Esophagus (tissue), 2 donors: ENCODE measurements around the gene MED10. TPM values are rescaled to one million over a fixed set of nuclear protein-coding genes. Genes with fewer than 3 reads are reported as not detected.
"Not testable (repeated sequence)": the region's sequence is repeated elsewhere in the genome, so short reads cannot be mapped to it uniquely, and the experiment has no call there.

Source experiments
- H3K27ac ChIP-seq, 2 donors: one replicate each; pipeline ENCODE4 v1.5.1; 2013; ENCODE audit warnings: low read depth in 2 of 2, mild to moderate bottlenecking in 2 of 2, inconsistent platforms in 1 of 2, low read length in 1 of 2, moderate library complexity in 1 of 2
- H3K27me3 ChIP-seq, 2 donors: one replicate each; pipeline ENCODE4 v1.6.1; 2013; ENCODE audit warnings: low read length in 2 of 2, control low read depth in 1 of 2, mild to moderate bottlenecking in 1 of 2; ENCODE audit not compliant: insufficient read depth in 2 of 2, control insufficient read depth in 1 of 2
- H3K36me3 ChIP-seq, 2 donors: one replicate each; pipeline ENCODE4 v1.6.1; 2013; ENCODE audit warnings: low read length in 1 of 2; ENCODE audit not compliant: control insufficient read depth in 2 of 2, insufficient read depth in 2 of 2
- H3K4me1 ChIP-seq, 2 donors: one replicate each; pipeline ENCODE4 v1.6.1; 2013; ENCODE audit warnings: low read length in 1 of 2; ENCODE audit not compliant: control insufficient read depth in 2 of 2, insufficient read depth in 2 of 2
- H3K4me3 ChIP-seq, 2 donors: one replicate each; pipeline ENCODE4 v1.5.1; 2013; ENCODE audit warnings: low read length in 2 of 2, mild to moderate bottlenecking in 2 of 2, low read depth in 1 of 2, moderate library complexity in 1 of 2
- H3K9me3 ChIP-seq, 2 donors: one replicate each; pipeline ENCODE4 v1.6.1; 2013; ENCODE audit warnings: mild to moderate bottlenecking in 2 of 2, low read depth in 1 of 2, low read length in 1 of 2, moderate library complexity in 1 of 2; ENCODE audit not compliant: control insufficient read depth in 2 of 2, insufficient read depth in 1 of 2
- WGBS, 2 donors: extraction: QIAGEN DNeasy Blood & Tissue Kit; methylation state at CpG; one replicate each; pipeline ENCODE4 v1.1.7; 2013; 5-methylcytosine and 5-hydroxymethylcytosine counted together
- polyA plus RNA-seq, 2 donors: library from polyadenylated mRNA; stranded (reverse); fragments of 200-250 nt; gene quantifications; one replicate each; pipeline ENCODE4 v1.2.3, GENCODE V29; 2013
- donor health status: healthy with polysubstance abuse.
- donor health status: Bipolar disorder and iron deficiency.

The MED10 gene
- polyA plus RNA-seq, 2 donors: 25.6 to 34.4 TPM

DNA sequence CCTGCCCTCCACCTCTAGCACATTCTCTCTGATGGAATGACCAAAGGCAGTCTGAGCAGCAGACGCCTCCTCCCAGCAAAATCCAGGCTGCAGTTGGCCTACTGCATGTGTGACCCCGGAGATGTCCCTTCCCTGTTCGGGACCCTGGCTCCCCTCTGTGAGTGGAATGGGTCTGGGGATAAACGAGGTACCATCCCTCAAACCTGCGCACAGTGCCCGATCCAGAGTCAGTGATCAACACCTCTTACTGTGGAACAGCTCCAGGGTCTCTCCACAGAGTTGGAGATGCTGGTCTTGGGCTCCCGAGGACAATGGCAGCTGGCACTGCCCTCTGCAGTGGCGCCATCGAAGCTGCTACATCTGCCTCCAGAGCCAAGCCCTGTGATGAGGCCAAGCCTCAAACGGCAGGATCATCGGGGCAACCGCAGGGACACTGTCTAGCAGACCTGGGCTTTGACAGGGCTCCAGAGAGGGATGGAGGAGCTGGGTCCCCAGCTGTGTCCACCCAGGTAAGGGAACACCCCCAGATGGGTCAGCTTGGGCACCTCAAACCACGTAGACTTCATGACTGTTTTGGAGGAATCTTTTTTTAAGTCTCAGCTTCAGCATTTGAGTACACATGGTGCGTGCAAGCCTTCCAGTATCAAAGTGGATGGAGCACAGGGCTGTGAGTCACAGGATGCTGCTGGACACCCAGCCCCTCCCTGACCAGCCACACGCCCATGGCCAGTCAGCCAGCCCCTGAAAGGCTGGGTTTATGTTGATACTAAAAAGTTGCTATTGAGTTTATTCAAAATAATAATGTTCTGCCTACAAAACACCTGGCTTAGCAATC lies 13.0 kb downstream of the MED10 start:
- 92 to 93% methylated on average over 15 of the region's 15 CpGs for WGBS, 2 donors

GRCh38 chr5:6363454-6364011 lies 14.8 kb downstream of the MED10 start:
- H3K9me3 ChIP-seq, H3K4me1 ChIP-seq, H3K27ac ChIP-seq, H3K27me3 ChIP-seq, H3K4me3 ChIP-seq: not testable (repeated sequence)
- peaks cover 0 to 13% of the 10 kb centered on the region in 2 donors for H3K36me3 ChIP-seq
- WGBS, 2 donors: 97% methylated on average over 4 of the region's 5 CpGs

More for the DNA sequence above, 13.0 kb downstream of the MED10 start:
- H3K4me3 ChIP-seq: no peak overlapping the region
- H3K4me1 ChIP-seq: no peaks in the 10 kb centered on the region
- no peaks in the 10 kb centered on the region for H3K27me3 ChIP-seq
- H3K9me3 ChIP-seq: no peaks in the 10 kb centered on the region
- H3K27ac ChIP-seq: no peak overlapping the region
- H3K36me3 ChIP-seq: peaks cover 4 to 24% of the 10 kb centered on the region in 2 donors

DNA sequence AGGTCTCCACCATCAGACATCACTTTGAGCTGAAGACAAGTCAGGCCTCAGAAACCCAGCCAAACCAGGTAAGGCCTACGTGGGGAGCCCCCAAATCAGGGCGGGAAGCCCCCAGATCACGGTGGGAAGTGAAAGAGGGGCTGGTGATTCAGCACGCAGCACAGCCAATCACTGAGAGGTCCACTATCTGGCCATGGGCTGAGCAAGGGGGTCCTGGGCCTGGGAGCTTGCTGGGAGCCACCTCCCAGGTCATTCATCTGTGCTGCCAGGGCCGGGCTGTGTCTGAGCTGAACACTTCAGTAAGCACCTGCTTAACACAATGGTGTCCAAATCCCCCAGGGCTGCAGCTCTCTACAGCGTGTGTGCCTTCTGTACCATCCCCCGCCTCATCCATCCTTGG lies 15.5 kb downstream of the MED10 start:
- peaks cover 0 to 1% of the 10 kb centered on the region in 2 donors for H3K9me3 ChIP-seq
- H3K4me3 ChIP-seq: no peak overlapping the region
- H3K4me1 ChIP-seq: no peaks in the 10 kb centered on the region
- no peaks in the 10 kb centered on the region for H3K27me3 ChIP-seq
- peaks cover 0 to 13% of the 10 kb centered on the region in 2 donors for H3K36me3 ChIP-seq
- 94 to 99% methylated on average over 7 of the region's 7 CpGs for WGBS, 2 donors
- H3K27ac ChIP-seq: no peak overlapping the region

GRCh38 chr5:6361101-6361500 lies 17.2 kb downstream of the MED10 start:
- Histone ChIP-seq H3K36me3 (peaks cover 0 to 13% of the 10 kb centered on the region in 2 donors), H3K4me1 (no peaks in the 10 kb centered on the region), H3K27ac (no peak overlapping the region), H3K9me3 (peaks cover 0 to 1% of the 10 kb centered on the region in 2 donors), H3K27me3 (no peaks in the 10 kb centered on the region), H3K4me3 (no peak overlapping the region)
- WGBS, 2 donors: 69 to 85% methylated on average over 8 of the region's 8 CpGs

DNA sequence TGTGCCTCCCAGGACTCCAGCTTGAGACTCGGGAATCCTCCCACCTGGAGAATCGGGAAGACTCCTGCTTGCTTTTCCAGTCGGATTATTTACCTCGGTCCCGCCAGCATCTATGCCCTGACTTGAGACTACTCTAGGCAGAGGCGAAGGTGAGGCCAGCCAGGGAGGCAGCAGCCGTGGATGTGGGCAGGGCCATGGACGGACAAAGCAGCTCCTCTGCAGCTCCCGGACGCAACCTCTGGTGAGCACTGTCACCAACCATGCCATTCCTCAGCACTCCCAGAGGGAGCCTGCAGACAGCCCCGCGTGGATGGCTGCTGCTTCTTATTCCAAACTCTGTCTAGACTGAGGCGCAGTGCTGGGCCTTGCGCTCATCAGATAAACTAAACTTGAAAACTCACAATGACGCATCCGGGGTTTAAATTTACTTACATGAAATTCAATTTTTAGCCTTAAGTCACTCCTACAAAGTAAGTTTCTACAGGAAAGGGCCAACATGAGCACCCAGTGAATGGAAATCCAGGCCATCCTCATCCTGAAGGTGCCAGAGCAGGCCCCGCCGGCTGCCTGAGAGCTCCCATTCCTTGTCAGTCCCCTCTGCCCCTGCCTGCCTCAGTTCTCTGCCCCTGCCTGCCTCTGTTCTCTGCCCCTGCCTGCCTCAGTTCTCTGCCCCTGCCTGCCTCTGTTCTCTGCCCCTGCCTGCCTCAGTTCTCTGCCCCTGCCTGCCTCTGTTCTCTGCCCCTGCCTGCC lies 17.8 kb downstream of the MED10 start:
- H3K27ac ChIP-seq: no peak overlapping the region
- peaks cover 0 to 11% of the 10 kb centered on the region in 2 donors for H3K36me3 ChIP-seq
- WGBS, 2 donors: 76 to 84% methylated on average over 18 of the region's 18 CpGs
- H3K27me3 ChIP-seq: no peaks in the 10 kb centered on the region
- no peak overlapping the region for H3K4me3 ChIP-seq
- H3K9me3 ChIP-seq: peaks cover 0 to 1% of the 10 kb centered on the region in 2 donors
- no peaks in the 10 kb centered on the region for H3K4me1 ChIP-seq

DNA sequence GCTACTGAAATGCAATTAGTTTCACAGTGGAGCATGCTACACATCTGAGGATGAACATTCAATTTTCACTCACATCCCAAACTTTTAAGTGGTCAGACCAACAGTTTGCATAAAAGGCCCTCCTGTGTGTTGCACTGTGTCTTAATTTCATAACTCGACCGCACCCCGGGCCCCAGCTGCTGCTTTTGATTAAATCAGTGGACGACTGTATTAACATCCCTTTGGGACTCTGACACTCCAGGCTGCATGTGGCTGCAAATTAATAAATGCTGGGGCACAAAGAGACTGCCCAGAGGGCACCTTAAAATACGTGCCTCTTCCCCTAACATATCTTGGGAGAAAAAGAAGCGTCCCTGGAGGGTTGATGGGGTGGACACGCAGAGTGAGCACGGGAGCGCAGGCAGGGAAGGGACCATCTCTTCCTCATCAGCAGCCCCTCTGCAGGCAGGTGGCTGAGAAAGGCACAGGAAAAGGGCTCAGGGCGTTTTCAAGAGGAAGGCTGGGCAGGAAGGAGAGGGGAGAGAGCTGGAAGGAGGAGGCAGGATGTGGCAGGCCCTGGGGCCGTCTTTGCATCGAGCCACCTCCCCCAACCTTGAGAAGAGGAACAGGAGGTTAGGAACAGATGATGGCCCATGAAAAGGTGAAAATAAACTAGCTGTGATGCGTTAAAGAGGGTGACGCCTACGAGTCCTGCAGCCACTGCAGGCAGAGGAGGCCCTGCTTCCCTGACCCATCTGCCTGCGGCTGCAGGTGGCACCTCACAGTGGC lies 18.6 kb downstream of the MED10 start:
- Histone ChIP-seq H3K4me1 (no peaks in the 10 kb centered on the region), H3K36me3 (peaks cover 0 to 8% of the 10 kb centered on the region in 2 donors), H3K4me3 (no peak overlapping the region), H3K27ac (no peak overlapping the region), H3K27me3 (no peaks in the 10 kb centered on the region), H3K9me3 (peaks cover 0 to 1% of the 10 kb centered on the region in 2 donors)
- WGBS, 2 donors: 61 to 65% methylated on average over 15 to 16 of the region's 16 CpGs

DNA sequence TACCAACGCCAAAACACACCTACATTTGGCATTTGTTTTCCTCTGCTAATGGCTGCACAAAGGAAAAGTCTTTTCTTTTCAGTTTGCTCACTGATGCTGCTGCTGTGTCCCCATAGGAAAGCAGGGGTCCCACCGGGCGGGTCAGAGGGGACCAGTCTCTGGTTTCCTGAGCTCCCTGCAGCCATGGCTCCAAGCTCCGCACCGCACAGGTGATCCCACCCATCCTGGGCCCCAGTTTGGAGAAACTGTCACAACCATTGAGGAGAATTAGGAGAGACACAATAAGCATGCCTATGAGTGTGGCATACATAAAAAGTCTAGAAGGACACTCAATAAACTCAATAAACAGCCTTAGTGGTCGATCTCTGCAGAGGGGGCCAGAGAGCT lies 19.9 kb downstream of the MED10 start:
- Histone ChIP-seq H3K4me1 (no peaks in the 10 kb centered on the region), H3K36me3 (peaks cover 0 to 8% of the 10 kb centered on the region in 2 donors), H3K27me3 (no peaks in the 10 kb centered on the region), H3K9me3 (peaks cover 0 to 1% of the 10 kb centered on the region in 2 donors), H3K4me3 (no peak overlapping the region), H3K27ac (no peak overlapping the region)
- WGBS, 2 donors: 91% methylated on average over 6 of the region's 6 CpGs

GRCh38 chr5:6357817-6358433 lies 20.4 kb downstream of the MED10 start:
- H3K27ac ChIP-seq, H3K4me3 ChIP-seq, H3K36me3 ChIP-seq, H3K4me1 ChIP-seq, H3K9me3 ChIP-seq, H3K27me3 ChIP-seq: not testable (repeated sequence)
- 86 to 91% methylated on average over 8 of the region's 8 CpGs for WGBS, 2 donors
